Hepatocyte (in vitro differentiated cells): ENCODE results near the gene GPC3.

Experiments used
- EZH2 ChIP-seq: fragments of 200-600 bp; sonication (generic); IDR thresholded peaks from 2 replicates; pipeline ENCODE4 v1.6.1; 2016; ENCODE audit warnings: antibody characterized with exemption, mild to moderate bottlenecking, borderline replicate concordance
- EZH2phosphoT487 ChIP-seq: fragments of 200-600 bp; sonication (generic); IDR thresholded peaks from one replicate; pipeline ENCODE4 v1.6.1; 2018; ENCODE audit warnings: antibody characterized with exemption, mild to moderate bottlenecking, low read depth, moderate library complexity; ENCODE audit not compliant: unreplicated experiment, severe bottlenecking
- TF ChIP-seq, protein P1 (sequence below): fragments of 200-600 bp; sonication (generic); IDR thresholded peaks from 2 replicates; pipeline ENCODE4 v1.5.1; 2016; ENCODE audit warnings: antibody characterized with exemption, mild to moderate bottlenecking; ENCODE audit not compliant: poor library complexity

DNA sequence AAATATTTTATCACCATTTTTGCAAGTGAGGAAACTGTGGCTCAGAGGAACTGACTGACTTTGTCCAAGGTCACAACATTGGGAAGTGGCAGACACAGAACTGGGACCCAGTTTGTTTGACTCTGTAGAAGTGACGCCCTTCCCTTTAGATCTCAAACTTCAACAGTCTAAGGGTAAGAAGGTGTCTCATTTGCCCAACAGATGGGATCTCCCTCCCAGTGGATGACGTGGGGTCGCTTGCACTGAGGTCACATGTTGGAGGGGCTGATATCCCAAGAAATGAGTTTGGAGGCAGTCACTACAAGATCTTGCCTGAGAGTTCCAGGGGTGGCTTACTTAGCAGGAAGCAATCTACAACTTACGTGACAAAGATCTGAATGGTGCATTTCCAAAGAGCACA is 397.6 kb downstream of the GPC3 start:
- TF ChIP-seq, protein P1, sequence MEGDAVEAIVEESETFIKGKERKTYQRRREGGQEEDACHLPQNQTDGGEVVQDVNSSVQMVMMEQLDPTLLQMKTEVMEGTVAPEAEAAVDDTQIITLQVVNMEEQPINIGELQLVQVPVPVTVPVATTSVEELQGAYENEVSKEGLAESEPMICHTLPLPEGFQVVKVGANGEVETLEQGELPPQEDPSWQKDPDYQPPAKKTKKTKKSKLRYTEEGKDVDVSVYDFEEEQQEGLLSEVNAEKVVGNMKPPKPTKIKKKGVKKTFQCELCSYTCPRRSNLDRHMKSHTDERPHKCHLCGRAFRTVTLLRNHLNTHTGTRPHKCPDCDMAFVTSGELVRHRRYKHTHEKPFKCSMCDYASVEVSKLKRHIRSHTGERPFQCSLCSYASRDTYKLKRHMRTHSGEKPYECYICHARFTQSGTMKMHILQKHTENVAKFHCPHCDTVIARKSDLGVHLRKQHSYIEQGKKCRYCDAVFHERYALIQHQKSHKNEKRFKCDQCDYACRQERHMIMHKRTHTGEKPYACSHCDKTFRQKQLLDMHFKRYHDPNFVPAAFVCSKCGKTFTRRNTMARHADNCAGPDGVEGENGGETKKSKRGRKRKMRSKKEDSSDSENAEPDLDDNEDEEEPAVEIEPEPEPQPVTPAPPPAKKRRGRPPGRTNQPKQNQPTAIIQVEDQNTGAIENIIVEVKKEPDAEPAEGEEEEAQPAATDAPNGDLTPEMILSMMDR: no peak
- no peak for TF ChIP-seq EZH2
- TF ChIP-seq EZH2phosphoT487: no peak
